MCF 10A (cell line): Measurements from ENCODE around the gene DPM3. TPM values are rescaled to one million over a fixed set of nuclear protein-coding genes. Genes with fewer than 3 reads are reported as not detected.
"Not testable (repeated sequence)": the region's sequence is repeated elsewhere in the genome, so short reads cannot be mapped to it uniquely, and the experiment has no call there.

ENCODE experiments used
- BruUV-seq: library from RNA; stranded (reverse); fragments of 400-500 nt; replicated peaks from 2 replicates; lab custom pipeline; 2021; lab: Mats Ljungman, UMichigan
- CTCF ChIA-PET: fragments of 300-600 bp; sonication (Branson Sonifier 250); formaldehyde crosslinking; extraction: SDS; loops from one replicate; lab custom pipeline; 2021; ENCODE audit warnings: antibody characterized with exemption, inconsistent platforms; lab: Yijun Ruan, JAX
- POLR2A ChIA-PET: fragments of 300-600, 350-650 bp; sonication (Branson Sonifier 250); formaldehyde crosslinking; extraction: SDS; loops from one replicate; lab custom pipeline; 2020; ENCODE audit warnings: antibody characterized with exemption, inconsistent platforms; lab: Yijun Ruan, JAX
- DNase-seq: peaks from one replicate; pipeline ENCODE4 v3.0.0-alpha.2; 2018; ENCODE audit not compliant: unreplicated experiment
- H3K27ac Mint-ChIP-seq: one replicate; pipeline ENCODE4 v1.8.0; 2022; ENCODE audit warnings: mild to moderate bottlenecking, low read depth, mixed read lengths; ENCODE audit not compliant: unreplicated experiment
- H3K27me3 Mint-ChIP-seq: one replicate; pipeline ENCODE4 v1.8.0; 2022; ENCODE audit warnings: mixed read lengths; ENCODE audit not compliant: insufficient read depth, unreplicated experiment
- H3K36me3 Mint-ChIP-seq: one replicate; pipeline ENCODE4 v1.8.0; 2022; ENCODE audit warnings: mild to moderate bottlenecking, moderate library complexity, mixed read lengths; ENCODE audit not compliant: insufficient read depth, unreplicated experiment
- H3K4me1 Mint-ChIP-seq: one replicate; pipeline ENCODE4 v1.8.0; 2022; ENCODE audit warnings: mixed read lengths; ENCODE audit not compliant: insufficient read depth, unreplicated experiment
- H3K4me3 Mint-ChIP-seq: one replicate; pipeline ENCODE4 v1.8.0; 2022; ENCODE audit warnings: mild to moderate bottlenecking, moderate library complexity, mixed read lengths; ENCODE audit not compliant: unreplicated experiment
- H3K9me3 Mint-ChIP-seq: one replicate; pipeline ENCODE4 v1.8.0; 2022; ENCODE audit warnings: mixed read lengths; ENCODE audit not compliant: unreplicated experiment
- CTCF ChIP-seq: fragments of 200-600 bp; IDR thresholded peaks from one replicate; pipeline ENCODE4 v1.8.0; 2022; ENCODE audit warnings: antibody characterized with exemption, mild to moderate bottlenecking; ENCODE audit not compliant: unreplicated experiment
- intact Hi-C: fragments of 100-400 bp; cut with micrococcal nuclease; formaldehyde crosslinking; loops from 2 replicates; pipeline ENCODE4 v1.14.1; 2022
- total RNA-seq: library from RNA; stranded (reverse); gene quantifications from 2 replicates; pipeline ENCODE4 v1.2.3, GENCODE V29; 2022

DPM3 gene
- total RNA-seq, 1 experiment from 2014 or later: 86.4 TPM

- no peak overlapping the region for H3K27ac Mint-ChIP-seq
- intact Hi-C loops: no loop called here
- H3K4me3 Mint-ChIP-seq: no peak overlapping the region
- no peaks in the 10 kb centered on the region for H3K27me3 Mint-ChIP-seq
- no TSS peak for BruUV-seq
- ChIA-PET POLR2A (interaction anchor here (1.4 to 11.9 kb wide), 2 partner anchors 9 to 17 kb away, joined by 8 to 238 read pairs; partner anchors contain the start of genes DPM3 and SLC50A1), CTCF (interaction anchor here (0.6 to 6.7 kb wide), 8 partner anchors 24 to 132 kb away, joined by 3 to 58 read pairs (median 8); no protein-coding TSS in a partner anchor)
- TF ChIP-seq CTCF: no peak
- H3K9me3 Mint-ChIP-seq: no peaks in the 10 kb centered on the region
- no peak for DNase-seq
- H3K36me3 Mint-ChIP-seq: no peaks in the 10 kb centered on the region
- peaks cover 16% of the 10 kb centered on the region for H3K4me1 Mint-ChIP-seq
These were observed 20.1 kb downstream of the DPM3 start for GRCh38 chr1:155120253-155120652.

- H3K27me3 Mint-ChIP-seq, H3K4me1 Mint-ChIP-seq, intact Hi-C loops, DNase-seq, H3K4me3 Mint-ChIP-seq, H3K27ac Mint-ChIP-seq, BruUV-seq, H3K36me3 Mint-ChIP-seq, H3K9me3 Mint-ChIP-seq: not testable (repeated sequence)
- ChIA-PET CTCF (interaction anchor here (0.6 to 1.8 kb wide), 10 partner anchors 13 to 712 kb away, joined by 3 to 10 read pairs (median 4); partner anchors contain the start of gene KRTCAP2), POLR2A (interaction anchor here (0.6 to 2.4 kb wide), 3 partner anchors 11 to 85 kb away, joined by 3 to 10 read pairs (median 3); partner anchors contain the start of gene SLC50A1)
These were observed 22.2 kb downstream of the DPM3 start for GRCh38 chr1:155118090-155118489.

GRCh38 chr1:155117610-155118009 is 22.7 kb downstream of the DPM3 start:
- Mint-ChIP-seq H3K4me3 (no peak overlapping the region), H3K36me3 (no peaks in the 10 kb centered on the region), H3K27ac (no peak overlapping the region), H3K9me3 (no peaks in the 10 kb centered on the region), H3K4me1 (no peaks in the 10 kb centered on the region), H3K27me3 (no peaks in the 10 kb centered on the region)
- CTCF ChIA-PET: interaction anchor here (0.6 to 1.8 kb wide), 10 partner anchors 12 to 719 kb away, joined by 3 to 10 read pairs (median 4); partner anchors contain the start of gene KRTCAP2
- intact Hi-C loops: no loop called here
- DNase-seq: no peak
- TF ChIP-seq CTCF: no peak
- BruUV-seq: no TSS peak
- POLR2A ChIA-PET: interaction anchor here (1.0 to 2.4 kb wide), 2 partner anchors 11 to 18 kb away, joined by 3 to 10 read pairs; partner anchors contain the start of gene SLC50A1

GRCh38 chr1:155116113-155116764 is 24.1 kb downstream of the DPM3 start:
- ChIA-PET POLR2A (interaction anchor here (0.6 to 2.4 kb wide), 4 partner anchors 10 to 57 kb away, joined by 3 to 10 read pairs (median 5); partner anchors contain the start of genes KRTCAP2 and SLC50A1), CTCF (interaction anchor here (0.8 to 3.2 kb wide), 12 partner anchors 9 to 57 kb away, joined by 3 to 16 read pairs (median 7); partner anchors contain the start of gene KRTCAP2)
- H3K36me3 Mint-ChIP-seq: no peaks in the 10 kb centered on the region

More at GRCh38 chr1:155116113-155116764, 24.1 kb downstream of the DPM3 start:
- no TSS peak for BruUV-seq
- H3K27me3 Mint-ChIP-seq: no peaks in the 10 kb centered on the region
- no peak for TF ChIP-seq CTCF
- H3K4me3 Mint-ChIP-seq: no peak overlapping the region
- no peaks in the 10 kb centered on the region for H3K9me3 Mint-ChIP-seq
- no peaks in the 10 kb centered on the region for H3K4me1 Mint-ChIP-seq
- no peak for DNase-seq
- intact Hi-C loops: no loop called here
- no peak overlapping the region for H3K27ac Mint-ChIP-seq
